ENCODE measurements around the gene FNDC11. TPM values are rescaled to one million over a fixed set of nuclear protein-coding genes. Genes with fewer than 3 reads are reported as not detected.

The FNDC11 gene
- total RNA-seq, 2 experiments from 2014 or later, result 0.55 to 0.61 TPM

- POLR2A ChIA-PET, result no interaction called here
- H3K27ac Mint-ChIP-seq, result no peak overlapping the region
- CTCF ChIA-PET, result no interaction called here
- intact Hi-C loops (cut with micrococcal nuclease), result no loop called here
- H3K4me3 Mint-ChIP-seq, result peak overlapping the region; percentile 39
- no peaks in the 10 kb centered on the region for H3K4me1 Mint-ChIP-seq (ENCODE audit: low read depth)
- peaks cover 2% of the 10 kb centered on the region for H3K27me3 Mint-ChIP-seq
- no peak for DNase-seq
- H3K36me3 Mint-ChIP-seq, result no peaks in the 10 kb centered on the region
- H3K9me3 Mint-ChIP-seq, result no peaks in the 10 kb centered on the region
Measured at GRCh38 chr20:63574829-63575743, 21.1 kb downstream of the FNDC11 start.

- intact Hi-C loops (cut with micrococcal nuclease), result no loop called here
- Mint-ChIP-seq H3K36me3 (no peaks in the 10 kb centered on the region), H3K4me1 (ENCODE audit: low read depth) (no peaks in the 10 kb centered on the region), H3K27ac (no peak overlapping the region), H3K27me3 (peaks cover 2% of the 10 kb centered on the region), H3K4me3 (no peak overlapping the region), H3K9me3 (no peaks in the 10 kb centered on the region)
- ChIA-PET POLR2A (no interaction called here), CTCF (no interaction called here)
- no peak for DNase-seq
Measured at GRCh38 chr20:63576311-63576710, 22.4 kb downstream of the FNDC11 start.

- ChIA-PET POLR2A (no interaction called here), CTCF (interaction anchor here (1.0 kb wide), 1 partner anchor 209 kb away, joined by 3 read pairs; no protein-coding TSS in a partner anchor)
- Mint-ChIP-seq H3K4me1 (ENCODE audit: low read depth) (no peaks in the 10 kb centered on the region), H3K36me3 (no peaks in the 10 kb centered on the region), H3K27me3 (peaks cover 2% of the 10 kb centered on the region), H3K9me3 (no peaks in the 10 kb centered on the region), H3K27ac (no peak overlapping the region), H3K4me3 (no peak overlapping the region)
- intact Hi-C loops (cut with micrococcal nuclease), result no loop called here
- DNase-seq, result no peak
Measured at GRCh38 chr20:63577317-63577894, 23.4 kb downstream of the FNDC11 start.

GRCh38 chr20:63578224-63579016 is 24.5 kb downstream of the FNDC11 start:
- DNase-seq, result no peak
- H3K9me3 Mint-ChIP-seq, result no peaks in the 10 kb centered on the region
- intact Hi-C loops (cut with micrococcal nuclease), result loop anchor here (2.0 kb wide), 1 partner anchor 40 kb away; no protein-coding TSS in a partner anchor
- no peak overlapping the region for H3K4me3 Mint-ChIP-seq
- no peaks in the 10 kb centered on the region for H3K4me1 Mint-ChIP-seq (ENCODE audit: low read depth)
- H3K27me3 Mint-ChIP-seq, result peaks cover 2% of the 10 kb centered on the region
- H3K27ac Mint-ChIP-seq, result no peak overlapping the region
- POLR2A ChIA-PET, result interaction anchor here (0.6 kb wide), 1 partner anchor 41 kb away, joined by 3 read pairs; the partner anchor contains the start of gene PTK6
- H3K36me3 Mint-ChIP-seq, result no peaks in the 10 kb centered on the region
- CTCF ChIA-PET, result interaction anchor here (1.0 kb wide), 1 partner anchor 208 kb away, joined by 3 read pairs; no protein-coding TSS in a partner anchor

GRCh38 chr20:63579017-63579694 is 25.2 kb downstream of the FNDC11 start:
- H3K4me3 Mint-ChIP-seq, result no peak overlapping the region
- H3K36me3 Mint-ChIP-seq, result no peaks in the 10 kb centered on the region
- POLR2A ChIA-PET, result no interaction called here
- intact Hi-C loops (cut with micrococcal nuclease), result loop anchor here (2.0 kb wide), 1 partner anchor 40 kb away; no protein-coding TSS in a partner anchor
- peaks cover 2% of the 10 kb centered on the region for H3K27me3 Mint-ChIP-seq
- no peaks in the 10 kb centered on the region for H3K4me1 Mint-ChIP-seq (ENCODE audit: low read depth)
- no peak for DNase-seq
- no peak overlapping the region for H3K27ac Mint-ChIP-seq
- CTCF ChIA-PET, result no interaction called here
- no peaks in the 10 kb centered on the region for H3K9me3 Mint-ChIP-seq

- peaks cover 2% of the 10 kb centered on the region for H3K27me3 Mint-ChIP-seq
- CTCF ChIA-PET, result interaction anchor here (1.0 kb wide), 1 partner anchor 43 kb away, joined by 5 read pairs; the partner anchor contains the start of gene PTK6
- no peaks in the 10 kb centered on the region for H3K9me3 Mint-ChIP-seq
- peak; percentile 84 for DNase-seq
- H3K27ac Mint-ChIP-seq, result no peak overlapping the region
- intact Hi-C loops (cut with micrococcal nuclease), result no loop called here
- H3K4me3 Mint-ChIP-seq, result no peak overlapping the region
- no peaks in the 10 kb centered on the region for H3K4me1 Mint-ChIP-seq (ENCODE audit: low read depth)
- POLR2A ChIA-PET, result no interaction called here
- no peaks in the 10 kb centered on the region for H3K36me3 Mint-ChIP-seq
Measured at GRCh38 chr20:63580796-63581461, 27.0 kb downstream of the FNDC11 start.

- H3K9me3 Mint-ChIP-seq, result no peaks in the 10 kb centered on the region
- no peaks in the 10 kb centered on the region for H3K36me3 Mint-ChIP-seq
- no peaks in the 10 kb centered on the region for H3K27me3 Mint-ChIP-seq
- CTCF ChIA-PET, result interaction anchor here (1.0 to 1.3 kb wide), 2 partner anchors 45 to 86 kb away, joined by 3 to 5 read pairs; partner anchors contain the start of gene PTK6
- no peak overlapping the region for H3K4me3 Mint-ChIP-seq
- intact Hi-C loops (cut with micrococcal nuclease), result no loop called here
- POLR2A ChIA-PET, result interaction anchor here (1.1 kb wide), 1 partner anchor 59 kb away, joined by 3 read pairs; no protein-coding TSS in a partner anchor
- no peak for DNase-seq
- no peak overlapping the region for H3K27ac Mint-ChIP-seq
- no peaks in the 10 kb centered on the region for H3K4me1 Mint-ChIP-seq (ENCODE audit: low read depth)
Measured at GRCh38 chr20:63582382-63583063, 28.6 kb downstream of the FNDC11 start.

GRCh38 chr20:63585616-63586565 is 31.9 kb downstream of the FNDC11 start:
- no peak overlapping the region for H3K27ac Mint-ChIP-seq
- no peak overlapping the region for H3K4me3 Mint-ChIP-seq
- H3K9me3 Mint-ChIP-seq, result no peaks in the 10 kb centered on the region
- ChIA-PET CTCF (no interaction called here), POLR2A (interaction anchor here (0.7 kb wide), 1 partner anchor 18 kb away, joined by 4 read pairs; no protein-coding TSS in a partner anchor)
- peaks cover 11% of the 10 kb centered on the region for H3K36me3 Mint-ChIP-seq
- H3K27me3 Mint-ChIP-seq, result no peaks in the 10 kb centered on the region
- intact Hi-C loops (cut with micrococcal nuclease), result no loop called here
- no peak for DNase-seq
- H3K4me1 Mint-ChIP-seq (ENCODE audit: low read depth), result no peaks in the 10 kb centered on the region

- Mint-ChIP-seq H3K27me3 (no peaks in the 10 kb centered on the region), H3K4me1 (ENCODE audit: low read depth) (no peaks in the 10 kb centered on the region), H3K9me3 (no peaks in the 10 kb centered on the region), H3K4me3 (no peak overlapping the region), H3K27ac (no peak overlapping the region), H3K36me3 (peaks cover 14% of the 10 kb centered on the region)
- DNase-seq, result no peak
- CTCF ChIA-PET, result no interaction called here
- POLR2A ChIA-PET, result interaction anchor here (0.7 kb wide), 1 partner anchor 18 kb away, joined by 4 read pairs; no protein-coding TSS in a partner anchor
- intact Hi-C loops (cut with micrococcal nuclease), result no loop called here
Measured at GRCh38 chr20:63586797-63587196, 32.8 kb downstream of the FNDC11 start.

- H3K4me3 Mint-ChIP-seq, result no peak overlapping the region
- H3K36me3 Mint-ChIP-seq, result peaks cover 14% of the 10 kb centered on the region
- H3K9me3 Mint-ChIP-seq, result no peaks in the 10 kb centered on the region
- intact Hi-C loops (cut with micrococcal nuclease), result no loop called here
- no peak for DNase-seq
- POLR2A ChIA-PET, result no interaction called here
- no peaks in the 10 kb centered on the region for H3K27me3 Mint-ChIP-seq
- H3K4me1 Mint-ChIP-seq (ENCODE audit: low read depth), result no peaks in the 10 kb centered on the region
- CTCF ChIA-PET, result no interaction called here
- H3K27ac Mint-ChIP-seq, result no peak overlapping the region
Measured at GRCh38 chr20:63587256-63587655, 33.3 kb downstream of the FNDC11 start.

All from activated CD4-positive, alpha-beta memory T cell treated with anti-CD3 and anti-CD28 coated beads for 36 hours (primary cell).